ENCODE results near the gene LCN6.

GRCh38 chr9:136794281-136794999 is 46.1 kb upstream of the LCN6 start:
- TF ChIP-seq POLR2A (IDR thresholded peaks at IDR 0.05) (no peak), EP300 (IDR thresholded peaks at IDR 0.05) (no peak), CTCF (IDR thresholded peaks at IDR 0.05) (no peak)
